Peyer's patch (tissue), 4 donors: ENCODE data around the gene PRELP. TPM values are rescaled to one million over a fixed set of nuclear protein-coding genes. Genes with fewer than 3 reads are reported as not detected.

ENCODE experiments used
- DNase-seq, 3 donors: peaks; one replicate each; pipeline ENCODE4 v3.0.0-alpha.2; 2017 to 2019
- H3K27ac ChIP-seq, 4 donors: fragments of 200-600 bp; sonication (generic); one replicate each; pipeline ENCODE4 v1.5.1; 2016 to 2019
- H3K27me3 ChIP-seq, 2 donors: fragments of 200-600 bp; sonication (generic); one replicate each; pipeline ENCODE4 v1.5.1; 2019
- H3K36me3 ChIP-seq, 3 donors: fragments of 200-600 bp; sonication (generic); one replicate each; pipeline ENCODE4 v1.5.1; 2016 to 2019
- H3K4me1 ChIP-seq, 4 donors: fragments of 200-600 bp; sonication (generic); one replicate each; pipeline ENCODE4 v1.5.1; 2016 to 2019
- H3K4me3 ChIP-seq, 4 donors: fragments of 200-600 bp; sonication (generic); 1 replicate in 3 of 4; 2 replicates in 1 of 4; pipeline ENCODE4 v1.5.1; 2016 to 2019; ENCODE audit warnings: mild to moderate bottlenecking in 1 of 4
- H3K9me3 ChIP-seq, 4 donors: fragments of 200-600 bp; sonication (generic); one replicate each; pipeline ENCODE4 v1.5.1; 2016 to 2019; ENCODE audit warnings: mild to moderate bottlenecking in 1 of 4
- POLR2A ChIP-seq, 2 donors: fragments of 450-650 bp; IDR thresholded peaks; one replicate each; pipeline ENCODE4 v1.5.1; 2017; ENCODE audit warnings: antibody characterized with exemption in 2 of 2, mild to moderate bottlenecking in 2 of 2, moderate library complexity in 2 of 2
- total RNA-seq, 4 donors: library from RNA; depleted of rRNA; stranded (reverse); fragments of >200 nt; gene quantifications; one replicate each; pipeline ENCODE4 v1.1.0, GENCODE V29; 2016
- TF ChIP-seq, protein P1 (sequence below), 6 experiments: fragments of 450-650 bp in 4 of 6; fragments of 200-600 bp in 2 of 6; sonication (generic) in 1 of 6; IDR thresholded peaks; one replicate each; pipeline ENCODE4 v1.5.1; 2017 to 2019; ENCODE audit warnings: antibody characterized with exemption in 6 of 6, mild to moderate bottlenecking in 3 of 6, moderate library complexity in 1 of 6

The PRELP gene
- total RNA-seq, result 10 to 100 TPM in 3 of 4 donors, 1 to 10 TPM in 1; 4.2 to 38.3 (median 18.0) TPM

DNA sequence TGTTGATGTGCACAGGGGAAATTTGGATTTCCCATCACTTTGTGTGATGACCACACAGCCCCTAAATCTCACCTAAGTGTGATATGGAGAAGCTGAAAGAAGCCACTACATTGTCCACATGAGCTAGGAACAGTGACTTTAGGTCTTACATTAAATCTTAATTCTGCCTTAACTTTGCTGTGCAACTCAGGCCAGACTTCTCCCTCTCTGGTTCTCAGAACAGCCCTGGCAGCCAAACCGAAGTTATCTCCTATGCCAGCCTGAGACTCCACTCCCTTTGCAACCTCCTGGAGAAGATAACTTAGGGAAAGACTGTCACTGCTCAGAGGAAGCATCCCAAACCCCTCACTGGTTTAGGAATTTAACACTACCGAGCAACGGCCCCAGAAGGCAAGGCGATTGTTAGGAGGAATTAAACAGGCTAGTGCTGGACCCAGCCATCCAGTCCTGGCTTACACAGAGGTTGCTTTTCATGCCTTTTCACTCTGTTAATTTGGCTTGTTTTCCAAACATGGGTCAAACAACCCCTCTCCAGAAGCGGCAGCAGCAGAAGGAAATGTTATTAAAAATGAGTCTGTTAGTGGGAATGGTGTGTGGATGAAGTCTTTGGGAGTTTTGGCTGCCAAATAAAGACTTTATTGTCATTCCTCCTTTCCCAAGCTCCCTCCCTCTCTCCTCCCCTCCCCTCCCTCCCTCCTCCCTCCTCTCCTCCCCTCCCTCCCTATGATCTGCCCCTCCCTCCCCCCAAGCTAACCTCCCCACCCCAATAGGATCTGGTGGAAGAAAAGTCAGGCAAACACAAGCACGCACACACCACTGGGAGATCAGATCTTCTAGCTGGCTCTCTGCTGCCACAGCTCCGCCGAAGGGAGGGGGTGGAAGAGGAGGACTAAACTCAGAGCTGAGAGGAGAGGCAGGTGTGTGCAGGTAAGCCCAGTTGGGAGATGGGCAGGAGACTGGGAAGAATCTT lies at the start of gene PRELP:
TSS of gene PRELP (plus strand) at position 795 of the 970 bp plus-strand sequence. CDS start 7,379 bp downstream, outside the sequence.
- no peaks in the 10 kb centered on the region for H3K27me3 ChIP-seq
- no peak for TF ChIP-seq POLR2A (IDR thresholded peaks at IDR 0.05)
- TF ChIP-seq, protein P1, sequence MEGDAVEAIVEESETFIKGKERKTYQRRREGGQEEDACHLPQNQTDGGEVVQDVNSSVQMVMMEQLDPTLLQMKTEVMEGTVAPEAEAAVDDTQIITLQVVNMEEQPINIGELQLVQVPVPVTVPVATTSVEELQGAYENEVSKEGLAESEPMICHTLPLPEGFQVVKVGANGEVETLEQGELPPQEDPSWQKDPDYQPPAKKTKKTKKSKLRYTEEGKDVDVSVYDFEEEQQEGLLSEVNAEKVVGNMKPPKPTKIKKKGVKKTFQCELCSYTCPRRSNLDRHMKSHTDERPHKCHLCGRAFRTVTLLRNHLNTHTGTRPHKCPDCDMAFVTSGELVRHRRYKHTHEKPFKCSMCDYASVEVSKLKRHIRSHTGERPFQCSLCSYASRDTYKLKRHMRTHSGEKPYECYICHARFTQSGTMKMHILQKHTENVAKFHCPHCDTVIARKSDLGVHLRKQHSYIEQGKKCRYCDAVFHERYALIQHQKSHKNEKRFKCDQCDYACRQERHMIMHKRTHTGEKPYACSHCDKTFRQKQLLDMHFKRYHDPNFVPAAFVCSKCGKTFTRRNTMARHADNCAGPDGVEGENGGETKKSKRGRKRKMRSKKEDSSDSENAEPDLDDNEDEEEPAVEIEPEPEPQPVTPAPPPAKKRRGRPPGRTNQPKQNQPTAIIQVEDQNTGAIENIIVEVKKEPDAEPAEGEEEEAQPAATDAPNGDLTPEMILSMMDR (IDR thresholded peaks at IDR 0.05), result no peak
- peak in 2 of 3 donors; percentile 46 to 65 for DNase-seq
- H3K36me3 ChIP-seq, result no peaks in the 10 kb centered on the region
- H3K9me3 ChIP-seq, result no peaks in the 10 kb centered on the region
- peak within 1 kb of the TSS in 3 of 4 donors; percentile 30 to 36 (median 34) for H3K4me3 ChIP-seq
- H3K4me1 ChIP-seq, result no peaks in the 10 kb centered on the region
- peak within 1 kb of the TSS in 3 of 4 donors; percentile 62 to 65 (median 64) for H3K27ac ChIP-seq

DNA sequence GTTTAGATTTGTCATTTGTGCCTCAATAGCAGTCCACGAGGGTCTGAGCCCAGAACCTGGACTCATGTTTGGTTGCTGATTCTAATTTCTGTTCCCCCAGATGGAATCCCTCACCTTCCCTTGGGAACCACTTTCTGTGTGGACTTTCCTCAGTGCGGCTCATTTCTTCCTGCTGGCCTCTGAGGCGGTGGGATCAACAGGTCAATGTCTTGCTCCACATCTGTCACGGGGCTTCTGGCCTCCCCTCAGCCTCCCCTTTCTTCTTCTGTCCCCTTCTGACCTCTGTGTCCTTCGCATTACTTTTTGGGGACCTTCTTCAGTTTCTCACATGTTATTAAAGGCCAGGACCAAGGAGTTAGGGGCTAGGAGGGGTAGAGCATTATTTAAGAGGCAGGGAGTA lies 49.2 kb upstream of the PRELP start:
- Histone ChIP-seq H3K9me3 (no peaks in the 10 kb centered on the region), H3K4me3 (peak overlapping the region in 2 of 4 donors; percentile 49 to 59), H3K4me1 (peaks cover 0 to 29% (median 2%) of the 10 kb centered on the region in 4 donors), H3K27ac (peak overlapping the region in 3 of 4 donors; percentile 49 to 86 (median 81)), H3K27me3 (no peaks in the 10 kb centered on the region), H3K36me3 (no peaks in the 10 kb centered on the region)
- TF ChIP-seq, protein P1 (IDR thresholded peaks at IDR 0.05), result no peak
- TF ChIP-seq POLR2A (IDR thresholded peaks at IDR 0.05), result no peak
- no peak for DNase-seq

DNA sequence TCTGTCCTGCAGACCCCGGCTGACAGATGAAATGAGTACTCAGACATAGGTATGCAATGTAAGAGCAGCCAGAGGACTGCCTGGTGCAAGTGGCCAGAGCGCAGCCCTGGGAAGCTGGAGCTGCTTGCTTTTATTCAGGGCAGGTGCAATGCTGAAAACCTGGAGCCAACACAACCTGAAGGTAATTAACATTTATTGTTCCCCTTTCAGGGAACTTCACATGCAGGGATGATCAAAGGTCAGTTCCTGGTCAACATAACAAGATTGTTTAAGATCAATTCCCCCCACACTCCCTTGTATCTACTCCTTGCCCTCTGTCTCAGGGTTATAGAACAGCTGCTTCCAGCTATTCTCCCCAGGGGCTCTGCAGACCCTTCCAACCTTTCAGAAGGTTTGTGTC lies 48.7 kb upstream of the PRELP start:
- peak overlapping the region in 3 of 4 donors; percentile 49 to 86 (median 81) for H3K27ac ChIP-seq
- peak; percentile 64 to 74 for TF ChIP-seq POLR2A (IDR thresholded peaks at IDR 0.05)
- TF ChIP-seq, protein P1 (IDR thresholded peaks at IDR 0.05), result no peak
- peaks cover 0 to 29% (median 2%) of the 10 kb centered on the region in 4 donors for H3K4me1 ChIP-seq
- peak overlapping the region in 2 of 4 donors; percentile 49 to 59 for H3K4me3 ChIP-seq
- H3K36me3 ChIP-seq, result no peaks in the 10 kb centered on the region
- H3K27me3 ChIP-seq, result no peaks in the 10 kb centered on the region
- peak in 2 of 3 donors; percentile 62 to 71 for DNase-seq
- no peaks in the 10 kb centered on the region for H3K9me3 ChIP-seq

DNA sequence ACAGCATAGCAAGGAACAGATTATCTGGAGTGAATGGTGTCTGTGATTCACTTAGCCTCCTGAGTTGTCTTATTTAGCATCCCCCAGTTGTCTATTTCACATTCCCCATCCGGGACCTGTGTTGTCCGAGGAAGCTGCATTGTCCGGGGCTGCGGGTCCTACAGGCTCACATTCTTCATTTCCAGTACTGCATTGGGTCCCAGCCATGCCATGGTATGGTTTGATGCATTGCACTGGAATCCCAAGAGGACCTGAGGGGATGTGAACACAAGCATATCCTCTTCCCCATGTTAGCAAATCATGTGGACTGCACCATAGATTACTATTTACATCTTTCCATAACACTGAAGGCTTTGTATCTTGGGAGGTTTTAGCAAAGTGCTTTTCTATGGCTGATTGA lies 48.2 kb upstream of the PRELP start:
- Histone ChIP-seq H3K9me3 (no peaks in the 10 kb centered on the region), H3K4me3 (peak overlapping the region in 3 of 4 donors; percentile 29 to 59 (median 48)), H3K27ac (peak overlapping the region in 3 of 4 donors; percentile 69 to 86 (median 81)), H3K4me1 (peaks cover 0 to 29% (median 2%) of the 10 kb centered on the region in 4 donors), H3K27me3 (no peaks in the 10 kb centered on the region), H3K36me3 (no peaks in the 10 kb centered on the region)
- TF ChIP-seq, protein P1 (IDR thresholded peaks at IDR 0.05), result no peak
- no peak for TF ChIP-seq POLR2A (IDR thresholded peaks at IDR 0.05)
- no peak for DNase-seq

DNA sequence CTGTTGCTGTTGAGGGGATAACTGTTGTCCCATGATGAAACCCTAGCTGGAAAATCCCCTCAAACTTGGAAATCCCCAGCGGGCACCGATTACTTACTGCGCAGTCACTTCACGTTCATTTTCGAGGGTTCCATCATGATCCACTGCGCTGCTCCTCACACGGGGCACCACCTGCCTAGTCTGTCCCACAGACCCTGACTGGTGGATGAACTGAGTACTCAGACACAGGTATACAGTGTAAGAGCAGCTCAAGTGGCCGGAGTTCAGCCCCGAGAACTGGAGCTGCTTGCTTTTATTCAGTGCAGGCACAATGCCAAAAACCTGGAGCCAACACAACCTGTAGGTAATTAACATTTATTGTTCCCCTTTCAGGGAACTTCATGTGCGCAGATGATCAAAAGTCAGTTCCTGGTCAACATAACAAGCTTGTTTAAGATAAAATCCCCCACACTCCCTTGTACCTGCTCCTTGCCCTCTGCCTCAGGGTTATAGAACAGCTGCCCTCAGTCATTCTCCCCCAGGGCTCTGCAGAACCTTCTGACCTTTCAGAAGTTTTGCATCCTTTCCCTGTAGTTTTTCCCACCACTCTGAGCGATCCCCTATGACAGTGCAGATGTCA lies 46.5 kb upstream of the PRELP start:
- peak in 2 of 3 donors; percentile 80 to 82 for DNase-seq
- H3K4me3 ChIP-seq, result peak overlapping the region in 3 of 4 donors; percentile 29 to 59 (median 48)
- peaks cover 0 to 29% (median 2%) of the 10 kb centered on the region in 4 donors for H3K4me1 ChIP-seq
- H3K27me3 ChIP-seq, result no peaks in the 10 kb centered on the region
- no peaks in the 10 kb centered on the region for H3K9me3 ChIP-seq
- TF ChIP-seq, protein P1 (IDR thresholded peaks at IDR 0.05), result no peak
- peak; percentile 92 to 95 for TF ChIP-seq POLR2A (IDR thresholded peaks at IDR 0.05)
- peak overlapping the region in 3 of 4 donors; percentile 69 to 86 (median 81) for H3K27ac ChIP-seq
- H3K36me3 ChIP-seq, result no peaks in the 10 kb centered on the region
